ENCODE data around the gene LRRC17.
"Not testable (repeated sequence)": the region's sequence is repeated elsewhere in the genome, so short reads cannot be mapped to it uniquely, and the experiment has no call there.

LRRC17 gene

GRCh38 chr7:102973096-102973802, 60.4 kb downstream of the LRRC17 start:
- no peak for DNase-seq (ENCODE audit: low spot score)
- no peak for TF ChIP-seq CTCF (IDR thresholded peaks at IDR 0.05; ENCODE audit: extremely low read depth, missing control alignments)

GRCh38 chr7:102974366-102975236, 61.8 kb downstream of the LRRC17 start:
- TF ChIP-seq CTCF (IDR thresholded peaks at IDR 0.05; ENCODE audit: extremely low read depth, missing control alignments) = no peak
- no peak for DNase-seq (ENCODE audit: low spot score)

- no peak for DNase-seq (ENCODE audit: low spot score)
- no peak for TF ChIP-seq CTCF (IDR thresholded peaks at IDR 0.05; ENCODE audit: extremely low read depth, missing control alignments)
Measured at GRCh38 chr7:102975854-102976253, 63.1 kb downstream of the LRRC17 start.

- TF ChIP-seq CTCF (IDR thresholded peaks at IDR 0.05; ENCODE audit: extremely low read depth, missing control alignments) = no peak
- DNase-seq (ENCODE audit: low spot score) = no peak
Measured at GRCh38 chr7:102976493-102976892, 63.7 kb downstream of the LRRC17 start.

- DNase-seq (ENCODE audit: low spot score) = not testable (repeated sequence)
Measured at GRCh38 chr7:102977586-102977985, 64.8 kb downstream of the LRRC17 start.

GRCh38 chr7:102978284-102978683, 65.5 kb downstream of the LRRC17 start:
- DNase-seq (ENCODE audit: low spot score) = no peak
- no peak for TF ChIP-seq CTCF (IDR thresholded peaks at IDR 0.05; ENCODE audit: extremely low read depth, missing control alignments)

GRCh38 chr7:102979670-102980069, 66.9 kb downstream of the LRRC17 start:
- no peak for TF ChIP-seq CTCF (IDR thresholded peaks at IDR 0.05; ENCODE audit: extremely low read depth, missing control alignments)

More at GRCh38 chr7:102979670-102980069, 66.9 kb downstream of the LRRC17 start:
- no peak for DNase-seq (ENCODE audit: low spot score)
